NCI-H510A treated with DMSO at 0.1 percent for 48 hours (cell line): Measurements from ENCODE around the gene TGM2.

Experiments
- DNase-seq: peaks from one replicate; lab custom pipeline; 2025; lab: John Stamatoyannopoulos, UW

The TGM2 gene

GRCh38 chr20:38165089-38165965 is at the start of gene TGM2:
TSS of gene TGM2 (minus strand) at chr20:38165270. CDS start at chr20:38165198, 72 bp downstream.
- DNase-seq, result peak; percentile 56

DNA sequence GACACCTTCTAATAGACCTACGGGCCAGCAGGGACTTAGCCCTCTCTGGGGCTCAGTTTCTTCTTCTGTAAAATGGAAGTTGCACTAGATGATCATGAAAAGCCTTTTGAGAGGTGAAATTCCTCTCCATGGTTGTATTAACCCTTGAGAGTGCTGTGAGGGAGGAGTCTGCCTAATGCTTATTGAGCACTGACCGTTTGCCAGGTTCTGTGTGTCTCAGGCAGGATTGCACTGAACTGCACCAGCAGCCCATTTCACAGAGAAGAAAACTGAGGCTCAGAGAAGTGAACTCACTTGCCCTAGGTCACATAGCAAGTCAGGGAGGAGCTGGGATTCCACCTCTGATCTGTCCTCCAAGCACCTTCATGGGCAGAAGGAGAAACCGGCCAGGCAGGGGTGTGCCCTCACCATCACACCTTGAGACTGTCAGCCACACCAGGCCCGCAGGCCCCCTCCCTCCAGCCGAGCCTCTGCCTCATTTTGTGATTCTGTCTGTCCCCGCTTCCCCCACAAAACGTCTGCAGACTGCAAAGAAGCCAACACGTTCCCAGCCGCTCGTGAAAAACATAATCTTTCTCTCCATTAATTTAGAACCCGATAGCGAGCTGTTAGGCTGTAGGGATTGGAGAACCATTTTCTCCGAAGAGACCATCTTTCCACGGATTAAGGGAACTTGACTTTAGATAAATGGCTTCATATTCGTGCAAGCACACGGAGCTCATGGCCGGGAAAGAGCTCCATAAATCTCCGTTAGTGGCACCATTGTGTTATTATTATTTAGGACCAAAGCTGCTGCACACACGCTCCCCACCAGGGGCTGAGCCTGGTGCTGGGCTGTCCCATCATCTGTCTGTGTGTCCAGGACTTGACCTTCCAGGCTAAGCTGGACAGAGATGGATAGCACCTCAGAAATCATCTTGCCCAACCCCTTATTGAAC is 49.5 kb upstream of the TGM2 start:
- no peak for DNase-seq

DNA sequence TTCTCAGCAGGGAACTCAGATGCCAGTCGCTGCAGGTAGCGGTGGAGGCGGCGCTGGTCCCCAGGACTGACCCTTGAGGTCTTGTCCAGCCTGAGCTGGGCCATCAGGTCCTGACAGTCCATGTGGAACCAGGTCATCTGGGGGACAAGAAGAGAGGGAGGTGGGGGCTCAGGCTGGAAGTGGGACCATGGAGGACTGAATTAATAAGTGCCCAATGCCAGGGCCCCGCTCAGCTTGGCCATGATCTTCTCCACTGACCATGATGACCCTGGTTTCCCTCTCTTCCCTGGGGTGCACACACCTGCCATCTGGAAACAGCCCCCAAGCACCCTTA is 48.5 kb upstream of the TGM2 start:
- no peak for DNase-seq

DNA sequence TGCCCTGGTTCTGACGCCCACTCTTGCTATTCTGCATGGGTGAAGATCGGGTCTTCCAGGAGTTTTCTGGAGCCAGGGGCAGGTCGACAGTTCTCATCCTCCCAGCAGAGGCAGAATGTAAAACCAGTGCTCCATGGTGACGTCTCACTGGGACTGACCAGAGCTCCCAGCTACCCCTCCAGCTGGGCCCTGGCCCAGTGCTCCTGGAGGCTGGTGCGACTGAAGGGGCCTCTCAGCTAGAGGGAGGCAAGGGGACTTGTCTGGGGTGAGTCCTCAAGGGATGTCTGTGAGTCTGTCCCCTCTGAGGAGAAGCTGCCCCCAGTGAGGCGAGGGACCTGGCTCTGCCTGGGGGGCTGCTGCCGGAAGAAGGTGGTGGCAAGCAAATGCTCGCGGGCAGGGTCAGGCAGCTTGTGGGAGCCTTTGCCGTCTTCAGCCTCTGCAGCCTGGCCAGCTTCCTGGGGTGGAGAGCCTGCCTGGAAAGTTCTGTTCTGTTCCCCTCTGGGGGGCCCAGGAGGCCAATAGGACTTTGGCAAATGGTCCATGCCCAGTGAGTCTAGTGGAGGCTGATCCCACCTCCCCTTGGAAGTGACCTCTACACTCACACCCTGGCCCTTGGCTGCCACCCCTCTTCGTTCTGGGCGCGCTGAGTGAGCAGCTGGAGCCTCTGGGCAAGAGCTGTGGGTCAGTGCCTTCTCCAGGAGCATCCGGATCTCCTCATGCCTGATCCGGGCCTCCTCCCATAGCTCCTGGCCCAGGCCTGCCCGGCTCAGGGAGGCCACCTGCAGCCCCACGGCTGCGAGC is 47.9 kb upstream of the TGM2 start:
- DNase-seq, result no peak

GRCh38 chr20:38211200-38212097 is 46.4 kb upstream of the TGM2 start:
- DNase-seq, result peak; percentile 8

GRCh38 chr20:38210741-38211140 is 45.7 kb upstream of the TGM2 start:
- DNase-seq, result no peak

- no peak for DNase-seq
Measured at GRCh38 chr20:38209736-38210405, 44.8 kb upstream of the TGM2 start.

DNA sequence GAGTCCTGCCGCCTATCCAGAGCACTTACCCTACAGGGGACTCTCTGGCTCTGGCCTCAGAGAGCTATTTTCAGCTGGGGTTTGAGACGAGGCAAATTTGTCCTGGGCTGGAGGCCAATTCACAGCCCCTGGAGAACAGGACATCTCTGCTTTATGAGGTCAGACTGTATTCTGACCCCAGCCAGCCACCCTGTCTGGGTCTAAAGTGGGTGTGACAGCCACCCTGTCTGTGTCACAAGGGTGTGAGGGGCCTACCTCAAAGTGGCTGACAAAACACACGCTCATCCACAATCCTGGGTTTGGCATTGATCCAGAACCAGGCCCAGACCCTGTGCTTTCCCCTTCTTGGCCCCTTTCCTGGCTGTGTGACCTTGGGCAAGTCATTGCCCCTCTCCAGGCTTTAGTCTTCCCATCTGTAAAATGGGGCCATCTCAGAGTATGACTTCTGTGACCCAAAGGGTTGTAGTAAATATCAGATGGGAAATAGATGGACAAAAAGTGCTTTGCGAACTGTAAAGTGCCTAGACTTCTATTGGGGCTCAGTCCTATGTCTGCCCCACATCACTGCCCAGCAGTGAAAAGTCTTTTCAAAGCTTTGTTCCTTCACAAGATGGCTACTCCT is 44.1 kb upstream of the TGM2 start:
- no peak for DNase-seq

DNA sequence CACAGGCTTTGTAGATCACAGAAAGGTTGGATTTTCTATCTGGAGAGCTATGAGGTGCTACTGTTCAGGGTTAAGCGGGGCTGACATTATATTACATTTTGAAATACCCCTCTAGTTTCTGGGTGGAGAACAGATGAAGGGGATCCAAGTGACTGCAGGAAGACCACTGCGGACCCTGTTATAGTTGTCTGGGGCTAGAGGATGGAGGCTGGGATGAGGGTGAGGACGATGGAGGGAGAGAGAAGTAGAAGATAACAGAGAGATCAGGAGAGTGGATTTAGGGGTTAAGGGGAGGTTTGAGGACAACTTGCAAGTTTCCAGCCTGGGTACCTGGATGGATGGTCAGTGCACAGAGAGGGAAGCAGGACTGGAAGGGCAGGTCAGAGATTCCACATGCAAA is 43.5 kb upstream of the TGM2 start:
- no peak for DNase-seq

GRCh38 chr20:38208088-38208487 is 43.0 kb upstream of the TGM2 start:
- DNase-seq, result no peak

DNA sequence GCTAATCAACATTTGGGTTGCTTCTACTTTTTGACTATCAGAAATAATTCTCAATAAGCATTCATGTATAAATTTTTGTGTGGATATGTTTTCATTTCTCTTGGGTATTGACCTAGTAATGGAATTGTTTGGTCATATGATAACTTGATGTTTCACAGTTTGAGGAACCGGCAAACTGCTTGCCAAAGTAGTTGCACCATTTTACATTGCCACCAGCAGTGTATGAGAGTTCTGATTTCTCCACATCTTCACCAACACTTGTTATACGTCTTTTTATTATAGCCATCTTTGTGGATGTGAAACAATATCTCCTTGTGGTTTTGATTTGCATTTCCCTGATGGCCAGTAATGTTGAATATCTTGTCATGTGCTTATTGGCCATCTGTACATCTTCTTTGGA is 42.6 kb upstream of the TGM2 start:
- no peak for DNase-seq

DNA sequence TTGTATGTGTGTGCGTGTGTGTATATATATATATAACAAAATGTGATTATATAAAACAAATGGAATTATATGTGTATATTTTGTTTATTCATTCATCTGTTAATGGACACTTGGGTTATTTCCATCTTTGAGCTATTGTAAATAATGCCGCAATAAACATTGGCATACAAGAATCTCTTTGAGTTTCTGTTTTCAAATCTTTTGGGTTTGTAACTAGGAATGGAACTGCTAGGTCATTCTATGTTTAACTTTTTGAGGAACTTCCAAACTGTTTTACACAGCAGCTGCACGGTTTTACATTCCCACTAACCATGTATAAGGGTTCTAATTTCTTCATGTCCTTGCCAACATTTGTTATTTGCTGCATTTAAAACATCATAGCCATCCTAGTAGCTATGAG is 39.9 kb upstream of the TGM2 start:
- no peak for DNase-seq

DNA sequence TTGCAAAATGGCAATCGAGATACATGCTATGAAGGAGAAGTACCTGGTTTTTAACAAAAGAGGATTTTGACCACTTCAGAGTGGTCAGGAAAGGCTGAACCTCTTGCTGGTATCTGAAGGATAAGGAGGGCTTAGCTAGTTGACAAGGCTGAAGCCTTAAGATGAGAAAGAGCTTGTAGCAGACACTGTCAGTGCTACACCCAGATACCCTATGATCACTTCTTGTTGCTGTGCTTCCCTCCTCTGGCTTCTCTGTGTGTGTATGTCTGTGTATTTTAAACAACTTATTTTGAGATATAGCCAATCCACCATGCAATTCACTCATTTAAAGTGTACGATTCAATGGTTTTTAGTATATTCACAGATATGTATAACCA is 38.9 kb upstream of the TGM2 start:
- no peak for DNase-seq

DNA sequence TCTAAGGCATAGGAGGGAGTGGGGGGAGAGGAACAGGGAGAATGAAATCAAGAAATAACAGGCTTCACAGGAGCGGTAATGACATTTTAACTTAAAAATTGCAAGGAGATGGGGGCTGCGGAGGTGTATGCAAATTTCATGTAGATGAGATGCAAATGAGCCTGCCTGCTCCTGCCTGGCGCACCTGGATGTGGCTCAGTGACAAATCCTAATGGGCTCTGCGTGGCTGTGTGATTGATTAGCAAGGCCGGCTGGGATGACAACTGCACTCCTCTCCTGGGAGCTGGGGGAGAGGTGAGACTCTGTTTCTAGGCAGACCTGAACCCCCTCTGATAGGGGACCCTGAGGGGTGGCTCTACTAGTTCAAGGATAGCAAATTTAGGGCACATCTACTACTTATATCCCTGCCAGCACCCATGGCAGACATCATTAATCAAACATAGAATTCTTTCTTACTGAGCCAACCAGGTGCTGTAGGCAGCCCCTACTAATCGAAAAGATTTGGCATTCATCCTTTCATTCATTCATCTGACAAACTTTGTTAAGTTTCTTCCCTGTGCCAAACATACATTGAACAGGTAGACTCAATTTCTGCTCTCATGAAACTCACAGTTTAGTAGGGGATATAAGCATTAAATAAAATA is 38.4 kb upstream of the TGM2 start:
- no peak for DNase-seq

DNA sequence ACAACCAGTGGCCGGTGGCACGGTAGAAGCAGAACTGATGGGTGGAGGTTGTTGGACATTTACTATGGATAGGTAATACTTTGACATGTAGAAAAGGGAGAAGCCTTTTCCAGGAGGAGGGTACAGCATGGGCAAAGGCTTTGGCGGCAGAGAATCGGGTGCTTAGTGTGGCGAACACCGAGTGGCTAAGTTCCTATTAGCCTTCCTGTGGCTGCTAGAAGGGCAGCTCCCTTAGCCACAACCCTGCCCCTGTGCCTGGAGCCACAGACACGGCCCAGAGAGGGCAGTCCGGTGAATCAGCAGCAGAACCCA is 37.9 kb upstream of the TGM2 start:
- DNase-seq, result no peak

DNA sequence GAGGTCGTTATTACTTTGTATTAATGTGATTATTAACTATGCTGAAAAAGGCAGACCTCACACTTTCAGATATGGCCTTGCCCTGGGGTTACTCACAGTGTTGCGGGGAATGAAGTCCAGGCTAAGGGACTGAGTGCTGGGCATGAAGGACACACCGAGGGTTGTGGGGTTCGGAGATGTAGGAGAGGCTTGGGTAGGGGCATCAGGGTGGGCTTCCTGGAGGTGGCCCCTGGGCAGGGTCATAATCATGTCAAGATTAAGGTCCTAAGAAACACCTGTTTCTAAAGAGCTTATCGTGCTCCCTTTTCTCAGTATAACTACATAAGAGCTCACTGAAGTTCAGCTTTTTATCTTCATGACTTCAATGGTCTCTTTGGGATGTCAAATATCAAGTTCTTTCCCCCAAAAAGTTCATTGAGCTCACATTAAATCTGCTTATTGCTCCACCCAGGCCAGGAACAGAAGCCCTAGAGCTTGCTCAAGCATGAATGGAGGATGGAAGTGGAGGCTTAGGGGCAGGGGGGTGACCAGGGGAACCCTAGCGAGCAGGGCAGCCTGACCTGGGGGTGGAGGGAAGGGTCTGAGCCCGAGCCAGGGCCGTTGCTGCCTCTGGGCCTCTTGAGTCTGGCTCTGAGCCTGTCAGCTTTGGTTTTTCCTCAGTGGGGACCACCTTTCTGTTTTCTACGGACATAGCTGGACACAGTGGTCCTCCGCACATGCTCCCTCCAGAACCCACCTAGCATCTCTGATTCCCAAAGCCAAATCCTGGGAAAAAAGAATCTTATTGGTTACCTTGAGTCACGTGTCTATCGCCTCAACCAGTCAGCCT is 37.3 kb upstream of the TGM2 start:
- no peak for DNase-seq

DNA sequence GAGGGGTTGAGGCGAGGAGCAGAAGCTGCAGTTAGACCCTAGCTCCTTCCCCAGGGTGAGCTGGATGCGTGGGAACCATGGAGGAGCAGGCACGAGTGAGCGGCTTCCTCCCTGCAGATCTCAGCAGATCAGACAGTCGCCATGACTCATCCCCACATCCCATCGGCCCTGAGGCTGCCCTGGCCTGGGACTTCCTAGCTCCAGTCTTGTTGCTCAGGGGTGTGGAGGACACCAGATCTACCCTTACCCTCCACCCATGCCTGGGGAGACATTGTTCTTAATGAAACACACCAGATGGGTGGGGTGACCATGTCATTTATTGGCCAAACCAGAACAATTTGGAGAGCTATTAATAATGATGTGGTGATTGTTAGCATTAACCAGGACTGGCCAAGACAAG is 36.3 kb upstream of the TGM2 start:
- DNase-seq, result no peak

GRCh38 chr20:38200646-38201045 is 35.6 kb upstream of the TGM2 start:
- no peak for DNase-seq
